Activated CD8-positive, alpha-beta memory T cell treated with anti-CD3 and anti-CD28 coated beads, Interleukin-2, amount 50 U/mL, for 24 hours (primary cell): ENCODE results near the gene SETD6.
"Not testable (repeated sequence)": the region's sequence is repeated elsewhere in the genome, so short reads cannot be mapped to it uniquely, and the experiment has no call there.

Experiments used
- DNase-seq: peaks from one replicate; pipeline ENCODE4 v3.0.0-alpha.2; 2020; ENCODE audit errors: extremely low read depth

SETD6 gene, protein sequence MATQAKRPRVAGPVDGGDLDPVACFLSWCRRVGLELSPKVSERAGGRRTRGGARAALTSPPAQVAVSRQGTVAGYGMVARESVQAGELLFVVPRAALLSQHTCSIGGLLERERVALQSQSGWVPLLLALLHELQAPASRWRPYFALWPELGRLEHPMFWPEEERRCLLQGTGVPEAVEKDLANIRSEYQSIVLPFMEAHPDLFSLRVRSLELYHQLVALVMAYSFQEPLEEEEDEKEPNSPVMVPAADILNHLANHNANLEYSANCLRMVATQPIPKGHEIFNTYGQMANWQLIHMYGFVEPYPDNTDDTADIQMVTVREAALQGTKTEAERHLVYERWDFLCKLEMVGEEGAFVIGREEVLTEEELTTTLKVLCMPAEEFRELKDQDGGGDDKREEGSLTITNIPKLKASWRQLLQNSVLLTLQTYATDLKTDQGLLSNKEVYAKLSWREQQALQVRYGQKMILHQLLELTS

DNA sequence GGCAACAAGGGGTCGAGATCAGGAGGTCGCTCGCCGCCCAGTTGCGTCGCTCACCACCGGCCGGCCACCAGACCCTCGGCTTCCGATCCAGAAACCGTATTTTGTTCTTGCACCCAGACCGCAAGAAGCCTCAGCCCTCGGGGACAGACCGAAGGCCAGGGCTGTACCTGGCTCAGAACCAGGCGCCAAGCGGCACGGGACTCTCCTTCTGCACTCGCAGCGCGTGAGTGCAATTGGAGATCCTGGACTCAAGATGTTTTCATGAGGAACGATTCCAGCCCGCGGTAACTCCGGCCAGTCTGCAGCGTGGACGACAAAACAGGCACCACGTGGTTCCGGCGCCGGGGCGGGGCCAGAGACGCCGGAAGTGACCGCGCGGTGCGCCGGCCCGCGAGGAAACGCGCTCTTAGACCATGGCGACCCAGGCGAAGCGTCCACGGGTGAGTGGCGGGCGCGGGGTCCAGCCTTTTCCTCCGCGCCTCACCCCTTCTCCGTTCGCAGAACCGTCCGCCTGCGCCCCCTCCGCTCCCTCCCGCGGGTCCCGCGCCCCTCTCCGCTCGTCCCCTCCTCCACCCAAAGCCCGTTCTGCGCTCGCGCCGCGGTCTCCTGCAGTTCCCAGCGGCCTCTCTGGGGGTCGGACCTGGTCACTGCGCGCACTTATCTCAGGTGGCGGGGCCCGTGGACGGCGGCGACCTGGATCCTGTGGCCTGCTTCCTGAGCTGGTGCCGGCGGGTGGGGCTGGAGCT lies at the start of gene SETD6:
SETD6 (plus strand) TSS at position 393 of the 746 bp plus-strand sequence; CDS start at position 414, 21 bp downstream.
- peak; percentile 56 for DNase-seq

- DNase-seq: no peak
Measured at GRCh38 chr16:58465817-58466216, 49.5 kb upstream of the SETD6 start.

DNA sequence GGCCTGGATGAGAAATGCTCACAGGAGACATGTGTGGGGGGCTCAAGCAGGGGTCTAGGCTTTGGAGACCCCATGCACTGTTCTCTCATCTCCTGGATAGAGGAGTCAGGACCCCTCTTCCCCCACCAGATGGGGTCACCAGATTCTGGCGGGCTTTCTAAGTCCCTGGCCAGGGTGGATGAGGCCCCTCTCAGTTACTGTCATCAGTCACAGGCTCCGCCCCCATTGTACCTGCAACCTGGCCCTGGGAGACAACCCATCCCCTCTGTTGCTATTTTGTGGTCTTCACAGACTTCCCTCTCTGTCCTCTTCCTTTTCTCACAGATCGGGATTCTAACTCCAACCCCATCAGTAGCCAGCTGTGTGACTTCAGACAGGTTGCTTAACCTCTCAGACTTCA lies 48.9 kb upstream of the SETD6 start:
- no peak for DNase-seq

DNA sequence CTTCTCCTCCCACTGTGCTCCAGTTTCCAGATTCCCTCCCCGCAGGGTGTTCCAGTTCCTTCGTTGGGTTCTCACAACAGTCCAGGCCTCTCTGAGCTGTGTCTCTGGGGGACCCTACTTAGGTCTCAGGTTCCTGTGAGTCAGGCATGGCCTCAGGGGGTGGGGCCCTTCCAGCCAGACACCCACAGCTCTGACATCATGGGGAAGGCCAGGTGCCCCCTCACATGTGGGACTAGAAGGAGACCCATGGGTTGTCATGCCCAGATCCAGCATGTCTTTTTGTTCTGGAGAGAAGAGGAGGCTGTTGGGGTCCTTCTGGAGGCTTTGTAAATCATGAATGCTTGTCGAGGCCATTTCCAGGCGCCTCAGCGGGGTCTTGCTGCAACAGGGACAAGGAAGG lies 47.4 kb upstream of the SETD6 start:
- no peak for DNase-seq

DNA sequence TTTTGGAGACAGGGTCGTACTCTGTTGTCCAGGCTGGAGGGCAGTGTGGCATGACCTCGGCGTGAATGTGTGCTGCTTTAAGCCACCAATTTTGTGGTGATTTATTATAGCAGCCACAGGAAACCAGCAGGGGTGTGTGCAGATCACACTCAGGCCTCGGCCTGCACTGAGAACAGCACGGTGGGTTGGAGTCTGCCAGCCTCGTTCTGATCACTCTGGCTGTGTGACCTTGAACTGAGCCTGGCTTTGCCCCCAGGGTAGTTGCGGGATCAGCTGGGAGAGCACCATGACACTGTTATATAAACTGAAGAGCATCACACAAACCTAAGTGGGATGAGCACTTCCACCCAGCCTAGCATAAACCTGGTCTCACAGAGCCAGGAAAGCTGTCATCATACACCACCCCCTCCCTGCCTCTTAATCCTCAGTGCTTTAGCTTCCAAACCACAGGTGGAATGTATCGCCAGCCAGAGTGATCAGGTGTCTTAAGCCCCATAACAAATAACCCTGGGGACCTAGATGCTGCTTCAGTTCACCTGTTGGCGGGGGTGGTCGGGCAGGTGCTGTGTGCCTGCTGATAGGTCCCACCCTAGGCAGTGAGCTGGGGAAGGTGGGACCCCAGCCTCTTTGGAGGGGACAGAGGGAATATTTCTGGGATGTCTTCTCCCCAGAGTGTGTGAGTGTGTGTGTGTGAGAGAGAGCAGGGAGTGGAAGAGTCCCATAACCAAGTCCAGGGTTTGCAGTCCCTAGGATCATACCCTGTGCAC lies 43.9 kb upstream of the SETD6 start:
- DNase-seq: no peak

DNA sequence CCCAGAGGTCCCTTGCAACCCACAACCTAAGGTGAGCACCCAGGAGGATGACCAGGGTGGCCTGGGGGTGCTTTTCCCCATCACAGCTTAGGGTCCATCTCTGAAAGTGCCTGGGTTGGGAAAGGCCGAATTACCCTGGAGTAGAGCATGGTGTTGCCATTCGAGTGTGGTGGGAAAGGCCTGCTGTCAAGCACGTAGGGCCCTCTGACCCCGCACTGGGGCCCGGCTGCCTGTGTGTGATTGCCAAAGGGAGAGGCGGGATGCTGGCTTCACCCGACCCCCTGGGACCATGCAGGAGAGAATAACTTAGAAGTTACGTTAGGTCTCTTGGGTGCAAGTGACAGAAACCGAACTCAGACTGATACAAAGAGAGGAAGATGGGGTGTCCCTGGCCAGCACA lies 43.1 kb upstream of the SETD6 start:
- no peak for DNase-seq

DNA sequence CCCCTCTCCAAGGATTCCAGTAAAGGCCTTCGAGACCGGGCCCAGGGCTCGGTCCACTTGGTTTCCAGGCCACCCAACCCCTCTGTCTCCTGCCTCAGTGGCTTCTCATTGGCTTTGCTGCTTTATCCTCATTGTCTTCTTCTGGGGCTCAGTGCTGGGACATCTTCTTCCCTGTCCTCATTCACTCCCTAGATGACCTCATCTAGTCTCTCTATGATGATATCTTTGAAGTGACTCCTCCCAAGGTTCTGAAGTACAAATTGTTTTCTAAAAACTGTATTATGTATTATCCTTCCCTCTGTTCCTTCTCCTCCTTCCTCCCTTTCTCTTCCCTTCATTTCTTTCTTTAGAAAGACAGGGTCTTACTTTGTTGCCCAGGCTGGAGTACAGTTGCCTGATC lies 42.5 kb upstream of the SETD6 start:
- no peak for DNase-seq

- no peak for DNase-seq
Measured at GRCh38 chr16:58474296-58474695, 41.0 kb upstream of the SETD6 start.

- no peak for DNase-seq
Measured at GRCh38 chr16:58475091-58475619, 40.2 kb upstream of the SETD6 start.

DNA sequence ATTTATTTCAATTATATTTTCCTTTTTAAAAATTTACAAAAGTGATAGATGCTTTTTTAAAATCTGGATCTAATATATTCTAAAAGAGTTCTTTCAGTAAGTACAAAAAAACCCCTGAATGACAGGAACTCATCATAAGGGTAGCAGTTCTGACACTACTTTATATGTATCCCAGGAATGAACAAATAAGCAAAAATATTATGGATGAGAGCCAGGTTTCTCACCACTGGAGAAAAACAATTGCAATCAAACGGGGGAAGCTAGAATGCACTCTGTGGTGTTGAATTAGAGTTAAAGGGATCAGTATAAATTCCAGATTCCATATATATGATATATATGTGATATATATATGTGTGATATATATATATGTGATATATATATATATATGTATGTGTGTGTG lies 38.5 kb upstream of the SETD6 start:
- no peak for DNase-seq

DNA sequence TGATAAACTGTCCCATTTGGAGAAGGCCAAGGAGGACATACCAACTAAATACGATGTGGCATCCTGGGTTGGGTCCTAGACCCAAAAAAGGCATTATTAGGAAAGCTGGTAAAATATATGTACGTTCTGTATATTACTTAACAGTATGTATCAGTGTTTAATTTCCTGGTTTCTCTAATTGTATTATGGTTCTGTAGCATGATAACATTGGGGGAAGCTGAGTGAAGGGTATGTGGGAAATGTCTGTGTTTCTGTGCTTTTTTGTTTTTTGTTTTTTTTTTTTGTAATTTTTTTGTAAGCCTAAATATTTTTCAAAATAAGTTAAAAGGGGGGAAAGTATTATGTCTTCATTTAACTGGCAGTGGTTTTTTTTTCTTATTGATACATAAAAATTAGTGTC lies 36.9 kb upstream of the SETD6 start:
- DNase-seq: no peak

DNA sequence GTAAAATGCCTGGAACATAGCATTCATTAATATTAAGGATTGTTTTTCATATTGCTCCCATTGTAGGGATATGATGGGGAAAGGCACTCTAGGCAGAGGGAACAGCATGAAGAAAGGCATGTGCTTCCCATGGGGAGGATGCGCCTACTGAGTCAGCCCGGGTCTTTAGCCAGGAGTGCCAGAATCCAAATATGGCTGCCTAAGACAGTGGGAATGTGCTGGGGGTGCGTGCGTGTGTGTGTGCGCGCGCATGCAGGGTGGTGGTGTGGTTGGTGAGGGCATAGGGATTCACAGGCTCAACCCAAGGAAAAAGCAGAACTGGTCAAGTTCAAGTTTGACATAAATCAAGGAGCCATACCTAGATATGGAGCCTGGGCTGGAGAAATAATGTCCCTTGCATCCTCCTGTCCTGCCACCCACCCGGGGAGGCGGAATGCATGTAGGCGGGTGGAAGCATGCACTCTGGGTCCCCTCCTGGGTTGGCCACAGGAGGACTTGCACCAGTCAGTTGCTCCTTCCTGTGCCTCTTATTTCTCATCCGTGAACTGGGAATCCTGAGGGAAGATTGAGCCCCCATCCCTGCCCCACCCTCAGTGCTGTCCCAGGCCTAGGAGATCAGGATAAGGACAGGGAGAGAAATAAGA lies 34.0 kb upstream of the SETD6 start:
- DNase-seq: no peak

GRCh38 chr16:58481931-58482330 lies 33.4 kb upstream of the SETD6 start:
- no peak for DNase-seq

DNA sequence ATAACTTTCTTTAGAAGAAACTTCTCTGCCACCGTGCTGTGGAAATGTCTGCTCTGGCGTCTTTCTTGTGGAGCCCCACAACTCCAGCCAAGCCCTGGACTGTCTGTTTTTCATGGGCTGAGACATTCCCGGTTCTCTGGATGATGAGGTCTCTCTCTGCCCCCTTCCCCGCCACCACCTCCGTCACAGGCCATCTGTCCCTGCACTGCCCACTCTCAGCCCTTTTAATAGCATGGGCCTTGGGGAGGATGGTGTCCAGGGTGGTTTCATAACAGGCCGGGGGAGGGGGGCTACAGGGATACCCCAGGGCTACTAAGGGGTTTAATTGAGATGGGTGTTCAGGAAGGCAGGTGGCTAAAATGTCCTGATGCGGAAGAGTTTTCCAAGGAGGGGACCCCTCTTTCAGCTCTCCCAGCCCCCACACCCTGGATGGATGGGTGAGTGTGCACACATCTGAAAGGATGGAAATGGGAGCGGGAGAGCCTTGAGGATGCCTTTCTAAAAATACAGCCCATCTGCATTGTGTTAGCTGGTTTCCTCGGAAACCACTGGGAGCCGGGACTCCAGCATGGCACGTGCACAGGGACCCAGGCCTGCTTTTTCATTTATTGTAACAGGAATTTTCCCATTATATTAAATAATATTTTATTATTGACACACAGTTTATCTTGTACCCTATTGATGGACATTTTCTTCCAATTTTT lies 30.0 kb upstream of the SETD6 start:
- no peak for DNase-seq

GRCh38 chr16:58487566-58488351 lies 27.6 kb upstream of the SETD6 start:
- no peak for DNase-seq

- DNase-seq: no peak
Measured at GRCh38 chr16:58488531-58488930, 26.8 kb upstream of the SETD6 start.

DNA sequence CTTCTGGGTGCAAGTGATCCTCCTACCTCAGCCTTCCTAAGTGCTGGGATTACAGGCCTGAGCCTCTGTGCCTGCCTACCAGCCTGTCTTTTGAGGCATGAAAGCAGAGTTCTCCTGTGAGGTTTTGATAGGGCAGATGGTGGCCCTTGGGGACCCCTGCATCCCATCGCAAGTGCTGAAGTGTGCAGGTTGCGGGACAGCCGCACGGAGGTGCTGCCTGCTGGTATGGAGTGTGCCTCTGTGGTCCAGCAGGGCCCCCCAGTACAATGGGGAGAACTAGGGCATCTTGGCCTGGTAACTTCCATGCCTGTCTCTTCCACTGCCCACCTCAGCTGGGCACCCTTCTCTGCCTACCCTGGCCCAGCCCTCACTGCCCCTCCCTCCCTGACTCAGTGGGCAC lies 25.3 kb upstream of the SETD6 start:
- no peak for DNase-seq

DNA sequence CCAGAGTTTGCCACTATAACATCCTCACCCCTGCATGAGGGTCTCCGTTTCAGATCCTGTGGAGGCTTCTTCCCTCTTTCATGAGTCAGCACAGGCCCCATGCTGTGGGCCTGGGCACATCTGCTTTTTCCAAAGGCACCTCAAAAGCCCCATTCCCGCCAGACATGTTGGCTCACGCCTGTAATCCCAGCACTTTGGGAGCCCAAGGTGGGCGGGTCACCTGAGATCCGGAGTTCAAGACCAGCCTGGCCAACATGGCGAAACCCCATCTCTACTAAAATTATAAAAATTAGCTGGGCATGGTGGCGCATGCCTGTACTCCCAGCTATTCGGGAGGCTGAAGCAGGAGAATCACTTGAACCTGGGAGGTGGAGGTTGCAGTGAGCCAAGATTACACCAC lies 24.8 kb upstream of the SETD6 start:
- not testable (repeated sequence) for DNase-seq

DNA sequence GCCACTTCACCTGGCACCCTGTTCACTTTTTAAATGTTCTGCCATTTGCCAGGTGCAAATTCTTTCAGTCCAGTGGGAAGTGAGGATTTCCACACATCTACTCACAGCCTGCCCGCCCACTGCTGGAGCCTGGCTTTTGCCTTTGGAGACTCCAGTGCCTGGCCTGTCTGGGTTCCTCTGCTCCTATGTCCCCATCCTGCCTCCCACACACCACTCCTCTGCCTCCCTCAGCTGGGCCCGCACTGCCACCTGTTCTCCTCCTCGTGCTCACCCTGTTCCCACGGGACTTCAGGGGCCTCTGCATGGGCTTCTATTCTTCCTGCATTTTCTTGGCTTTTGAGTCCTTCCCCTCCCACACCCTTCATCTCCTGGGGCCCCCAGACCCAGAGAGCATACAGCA lies 23.3 kb upstream of the SETD6 start:
- no peak for DNase-seq

GRCh38 chr16:58492735-58493134 lies 22.6 kb upstream of the SETD6 start:
- no peak for DNase-seq
